Liver (tissue), 9 donors: ENCODE data around the gene TXLNG. TPM values are rescaled to one million over a fixed set of nuclear protein-coding genes. Genes with fewer than 3 reads are reported as not detected.

ENCODE experiments used
- DNase-seq: peaks from one replicate; pipeline ENCODE4 v3.0.0-alpha.2; 2017; ENCODE audit warnings: low spot score
- H3K27ac ChIP-seq, 2 donors: one replicate each; pipeline ENCODE4 v1.7.0; 2013; ENCODE audit warnings: inconsistent platforms in 2 of 2, low read length in 2 of 2, control low read depth in 1 of 2, low read depth in 1 of 2, mild to moderate bottlenecking in 1 of 2
- H3K27me3 ChIP-seq, 4 donors: one replicate each; pipeline versions ENCODE4 v1.6.1 to v1.7.0; 2013; ENCODE audit warnings: low read length in 3 of 4, inconsistent platforms in 1 of 4, mild to moderate bottlenecking in 1 of 4, moderate library complexity in 1 of 4; ENCODE audit not compliant: control insufficient read depth in 4 of 4, insufficient read depth in 4 of 4
- H3K36me3 ChIP-seq, 4 donors: one replicate each; pipeline versions ENCODE4 v1.6.1 to v1.7.0; 2013; ENCODE audit warnings: low read length in 3 of 4, mild to moderate bottlenecking in 3 of 4, low read depth in 1 of 4, moderate library complexity in 1 of 4; ENCODE audit not compliant: control insufficient read depth in 4 of 4, insufficient read depth in 3 of 4
- H3K4me1 ChIP-seq, 4 donors: one replicate each; pipeline versions ENCODE4 v1.6.1 to v1.7.0; 2013; ENCODE audit warnings: low read length in 3 of 4, mild to moderate bottlenecking in 3 of 4, moderate library complexity in 1 of 4; ENCODE audit not compliant: control insufficient read depth in 4 of 4, insufficient read depth in 4 of 4
- H3K4me3 ChIP-seq, 3 donors: one replicate each; pipeline versions ENCODE4 v1.6.1 to v1.7.0; 2013; ENCODE audit warnings: low read length in 3 of 3, control low read depth in 1 of 3, low read depth in 1 of 3, mild to moderate bottlenecking in 1 of 3
- H3K9ac ChIP-seq, 2 donors: one replicate each; pipeline ENCODE4 v1.7.0; 2013; ENCODE audit warnings: low read length in 2 of 2, mild to moderate bottlenecking in 2 of 2, moderate library complexity in 2 of 2, control low read depth in 1 of 2, low read depth in 1 of 2
- H3K9me3 ChIP-seq, 4 donors: one replicate each; pipeline versions ENCODE4 v1.6.1 to v1.7.0; 2013; ENCODE audit warnings: low read length in 3 of 4; ENCODE audit not compliant: control insufficient read depth in 4 of 4
- FOXA1 ChIP-seq: IDR thresholded peaks from 2 replicates; pipeline ENCODE4 v1.6.1; 2016; ENCODE audit warnings: antibody characterized with exemption
- FOXA2 ChIP-seq: IDR thresholded peaks from 2 replicates; pipeline ENCODE4 v1.6.1; 2016; ENCODE audit warnings: antibody characterized with exemption
- HNF4A ChIP-seq, 2 donors: conservative IDR thresholded peaks; 2 replicates each; pipeline ENCODE4 v1.6.1; 2016; ENCODE audit warnings: antibody characterized with exemption in 2 of 2, mild to moderate bottlenecking in 2 of 2
- HNF4G ChIP-seq: IDR thresholded peaks from 2 replicates; pipeline ENCODE4 v1.6.1; 2016; ENCODE audit warnings: antibody characterized with exemption
- JUND ChIP-seq, 2 donors: IDR thresholded peaks; 2 replicates each; pipeline ENCODE4 v1.6.1; 2016; ENCODE audit warnings: antibody characterized with exemption in 2 of 2
- RAD21 ChIP-seq, 2 donors: IDR thresholded peaks; 2 replicates each; pipeline ENCODE4 v1.6.1; 2016; ENCODE audit warnings: antibody characterized with exemption in 2 of 2, mild to moderate bottlenecking in 2 of 2
- RXRA ChIP-seq, 2 donors: IDR thresholded peaks; 2 replicates each; pipeline ENCODE4 v1.6.1; 2017 to 2018; ENCODE audit warnings: antibody characterized with exemption in 2 of 2, mild to moderate bottlenecking in 1 of 2
- SP1 ChIP-seq: IDR thresholded peaks from 2 replicates; pipeline ENCODE4 v1.6.1; 2018; ENCODE audit warnings: antibody characterized with exemption, mild to moderate bottlenecking
- TAF1 ChIP-seq: conservative IDR thresholded peaks from 2 replicates; pipeline ENCODE4 v1.6.1; 2016; ENCODE audit warnings: antibody characterized with exemption, mild to moderate bottlenecking
- YY1 ChIP-seq: IDR thresholded peaks from 2 replicates; pipeline ENCODE4 v1.6.1; 2016; ENCODE audit warnings: antibody characterized with exemption, mild to moderate bottlenecking
- WGBS: extraction: QIAGEN DNeasy Blood & Tissue Kit; methylation state at CpG from one replicate; pipeline ENCODE4 v1.1.7; 2013; 5-methylcytosine and 5-hydroxymethylcytosine counted together
- polyA plus RNA-seq, 2 donors: library from polyadenylated mRNA; stranded (reverse) in 1 of 2; unstranded in 1 of 2; fragments of 200-250 nt in 1 of 2; fragments of >200 nt in 1 of 2; fragmentation: Nextera tagmentation in 1 of 2; extraction: Ambion mirVana in 1 of 2; gene quantifications; one replicate each; pipeline versions ENCODE4 v1.2.1 to v1.2.3, GENCODE V29; 2013 to 2015
- total RNA-seq, 2 donors: library from RNA; depleted of rRNA; stranded (reverse); fragments of >200 nt; gene quantifications; one replicate each; pipeline ENCODE4 v1.2.3, GENCODE V29; 2014
- TF ChIP-seq, protein P1 (sequence below): IDR thresholded peaks from 2 replicates; pipeline ENCODE4 v1.6.1; 2016; ENCODE audit warnings: antibody characterized with exemption
- TF ChIP-seq, protein P2 (sequence below): IDR thresholded peaks from 2 replicates; pipeline ENCODE4 v1.6.1; 2016; ENCODE audit warnings: antibody characterized with exemption
- TF ChIP-seq, protein P3 (sequence below): fragments of 150-350 bp; IDR thresholded peaks from 2 replicates; pipeline ENCODE4 v1.5.1; 2017; ENCODE audit warnings: improper control_type of control experiment, low read depth, low read length; ENCODE audit not compliant: missing input control
- TF ChIP-seq, protein P4 (sequence below): IDR thresholded peaks from 2 replicates; pipeline ENCODE4 v1.6.1; 2016; ENCODE audit warnings: antibody characterized with exemption
- donor health status: healthy.
- donor health status: healthy.
- donor health status: healthy.
- donor health status: healthy.
- donor health status: healthy.

Gene TXLNG
- total and polyA plus RNA-seq, 4 donors: 3.7 to 7.4 (median 5.1) TPM

DNA sequence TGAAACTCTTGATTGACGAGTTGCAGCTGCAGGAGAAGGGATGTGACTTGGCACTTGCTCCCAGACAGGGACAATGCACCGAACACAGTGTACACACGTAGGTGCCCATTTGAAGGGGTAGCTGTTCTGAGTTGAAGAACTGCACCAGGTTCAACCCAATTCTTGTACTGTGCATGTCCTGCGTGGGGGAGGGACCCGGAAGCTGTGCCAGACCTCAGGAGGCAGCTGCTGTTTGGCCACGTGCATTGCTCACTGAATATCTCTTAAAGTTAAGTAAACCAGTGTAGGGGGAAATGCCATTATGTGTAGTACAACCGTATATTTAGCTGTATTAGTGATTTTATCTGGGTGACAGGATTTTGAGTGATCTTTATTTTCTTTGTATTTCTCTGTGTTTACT lies 95.9 kb downstream of the TXLNG start:
- Histone ChIP-seq H3K27me3 (peaks cover 0 to 2% (median 0%) of the 10 kb centered on the region in 4 donors), H3K4me3 (peak overlapping the region in 2 of 3 donors; percentile 46 to 54), H3K36me3 (no peaks in the 10 kb centered on the region), H3K9me3 (no peaks in the 10 kb centered on the region), H3K4me1 (peaks cover 0 to 13% (median 6%) of the 10 kb centered on the region in 4 donors), H3K27ac (no peak overlapping the region), H3K9ac (no peak overlapping the region)
- no peak for DNase-seq
- TF ChIP-seq SP1 (no peak), FOXA2 (no peak)
- TF ChIP-seq, protein P1, sequence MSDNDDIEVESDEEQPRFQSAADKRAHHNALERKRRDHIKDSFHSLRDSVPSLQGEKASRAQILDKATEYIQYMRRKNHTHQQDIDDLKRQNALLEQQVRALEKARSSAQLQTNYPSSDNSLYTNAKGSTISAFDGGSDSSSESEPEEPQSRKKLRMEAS: no peak
- 3% methylated on average over 7 of the region's 7 CpGs for WGBS

DNA sequence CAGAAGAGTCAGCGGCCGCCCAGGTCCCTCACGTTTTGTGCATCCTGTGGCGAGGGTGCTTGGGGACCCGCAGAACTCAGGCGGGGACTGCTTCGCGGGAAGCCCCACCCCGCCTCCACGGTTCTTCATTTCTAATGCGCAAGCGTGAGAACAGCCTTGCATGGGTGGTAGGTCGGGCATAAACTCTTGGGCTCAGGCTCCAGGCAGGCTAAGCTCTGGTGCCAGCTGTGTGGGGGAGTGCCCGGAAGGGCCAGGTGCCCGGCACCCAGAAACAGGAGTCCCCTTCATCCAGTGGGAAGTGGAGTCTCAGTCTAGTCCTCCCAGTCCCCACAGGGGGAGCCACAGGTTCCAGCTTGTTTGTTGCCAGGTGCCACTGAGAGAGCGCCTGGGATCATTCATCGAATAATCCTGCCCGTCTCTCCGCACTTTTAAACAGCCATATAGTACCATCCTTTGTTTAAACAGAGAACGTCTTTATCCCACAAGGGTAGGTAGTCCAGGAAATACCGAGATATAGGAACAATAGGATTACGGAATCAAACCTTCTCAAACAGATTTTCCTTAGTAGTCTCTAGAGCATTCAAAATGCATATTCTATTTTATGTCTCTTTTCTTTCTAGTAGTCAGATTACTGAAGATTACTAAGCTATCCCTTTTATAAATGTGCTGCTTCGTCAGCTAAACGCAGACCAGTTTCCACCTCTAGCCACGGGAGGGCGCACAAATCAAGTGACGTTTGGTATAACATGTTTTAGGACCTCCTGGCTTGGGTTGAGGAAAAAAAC lies 96.6 kb downstream of the TXLNG start:
- Histone ChIP-seq H3K27ac (peak overlapping the region in 1 of 2 donors; percentile 14), H3K4me1 (peaks cover 0 to 13% (median 6%) of the 10 kb centered on the region in 4 donors), H3K9ac (peak overlapping the region; percentile 18 to 58), H3K27me3 (peaks cover 0 to 2% (median 0%) of the 10 kb centered on the region in 4 donors), H3K36me3 (no peaks in the 10 kb centered on the region), H3K9me3 (no peaks in the 10 kb centered on the region), H3K4me3 (peak overlapping the region; percentile 22 to 57 (median 54))
- DNase-seq: peak; percentile 64
- TF ChIP-seq, protein P2, sequence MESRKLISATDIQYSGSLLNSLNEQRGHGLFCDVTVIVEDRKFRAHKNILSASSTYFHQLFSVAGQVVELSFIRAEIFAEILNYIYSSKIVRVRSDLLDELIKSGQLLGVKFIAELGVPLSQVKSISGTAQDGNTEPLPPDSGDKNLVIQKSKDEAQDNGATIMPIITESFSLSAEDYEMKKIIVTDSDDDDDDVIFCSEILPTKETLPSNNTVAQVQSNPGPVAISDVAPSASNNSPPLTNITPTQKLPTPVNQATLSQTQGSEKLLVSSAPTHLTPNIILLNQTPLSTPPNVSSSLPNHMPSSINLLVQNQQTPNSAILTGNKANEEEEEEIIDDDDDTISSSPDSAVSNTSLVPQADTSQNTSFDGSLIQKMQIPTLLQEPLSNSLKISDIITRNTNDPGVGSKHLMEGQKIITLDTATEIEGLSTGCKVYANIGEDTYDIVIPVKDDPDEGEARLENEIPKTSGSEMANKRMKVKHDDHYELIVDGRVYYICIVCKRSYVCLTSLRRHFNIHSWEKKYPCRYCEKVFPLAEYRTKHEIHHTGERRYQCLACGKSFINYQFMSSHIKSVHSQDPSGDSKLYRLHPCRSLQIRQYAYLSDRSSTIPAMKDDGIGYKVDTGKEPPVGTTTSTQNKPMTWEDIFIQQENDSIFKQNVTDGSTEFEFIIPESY: no peak
- TF ChIP-seq TAF1: no peak
- no peak for TF ChIP-seq FOXA2
- TF ChIP-seq HNF4G: no peak
- TF ChIP-seq FOXA1: no peak
- TF ChIP-seq, protein P3, sequence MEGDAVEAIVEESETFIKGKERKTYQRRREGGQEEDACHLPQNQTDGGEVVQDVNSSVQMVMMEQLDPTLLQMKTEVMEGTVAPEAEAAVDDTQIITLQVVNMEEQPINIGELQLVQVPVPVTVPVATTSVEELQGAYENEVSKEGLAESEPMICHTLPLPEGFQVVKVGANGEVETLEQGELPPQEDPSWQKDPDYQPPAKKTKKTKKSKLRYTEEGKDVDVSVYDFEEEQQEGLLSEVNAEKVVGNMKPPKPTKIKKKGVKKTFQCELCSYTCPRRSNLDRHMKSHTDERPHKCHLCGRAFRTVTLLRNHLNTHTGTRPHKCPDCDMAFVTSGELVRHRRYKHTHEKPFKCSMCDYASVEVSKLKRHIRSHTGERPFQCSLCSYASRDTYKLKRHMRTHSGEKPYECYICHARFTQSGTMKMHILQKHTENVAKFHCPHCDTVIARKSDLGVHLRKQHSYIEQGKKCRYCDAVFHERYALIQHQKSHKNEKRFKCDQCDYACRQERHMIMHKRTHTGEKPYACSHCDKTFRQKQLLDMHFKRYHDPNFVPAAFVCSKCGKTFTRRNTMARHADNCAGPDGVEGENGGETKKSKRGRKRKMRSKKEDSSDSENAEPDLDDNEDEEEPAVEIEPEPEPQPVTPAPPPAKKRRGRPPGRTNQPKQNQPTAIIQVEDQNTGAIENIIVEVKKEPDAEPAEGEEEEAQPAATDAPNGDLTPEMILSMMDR: peak; percentile 52
- no peak for TF ChIP-seq JUND (IDR thresholded peaks at IDR 0.05)
- TF ChIP-seq YY1: peak; percentile 12
- TF ChIP-seq HNF4A (conservative IDR thresholded peaks at IDR 0.05): no peak
- TF ChIP-seq, protein P4, sequence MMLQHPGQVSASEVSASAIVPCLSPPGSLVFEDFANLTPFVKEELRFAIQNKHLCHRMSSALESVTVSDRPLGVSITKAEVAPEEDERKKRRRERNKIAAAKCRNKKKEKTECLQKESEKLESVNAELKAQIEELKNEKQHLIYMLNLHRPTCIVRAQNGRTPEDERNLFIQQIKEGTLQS: no peak
- TF ChIP-seq, protein P1: no peak
- no peak for TF ChIP-seq RXRA (IDR thresholded peaks at IDR 0.05)
- peak; percentile 68 to 80 for TF ChIP-seq RAD21 (IDR thresholded peaks at IDR 0.05)
- under 1% methylated on average over 27 of the region's 27 CpGs for WGBS
